NCI-H187 treated with DMSO at 0.1 percent for 48 hours (cell line): Measurements from ENCODE around the gene PPP4C.

Experiments used
- DNase-seq: peaks from one replicate; lab custom pipeline; 2025; lab: John Stamatoyannopoulos, UW

PPP4C gene

GRCh38 chr16:30082545-30083090 is 6.8 kb downstream of the PPP4C start:
- DNase-seq, result no peak

- DNase-seq, result no peak
Measured at GRCh38 chr16:30083216-30084055, 7.6 kb downstream of the PPP4C start.

DNA sequence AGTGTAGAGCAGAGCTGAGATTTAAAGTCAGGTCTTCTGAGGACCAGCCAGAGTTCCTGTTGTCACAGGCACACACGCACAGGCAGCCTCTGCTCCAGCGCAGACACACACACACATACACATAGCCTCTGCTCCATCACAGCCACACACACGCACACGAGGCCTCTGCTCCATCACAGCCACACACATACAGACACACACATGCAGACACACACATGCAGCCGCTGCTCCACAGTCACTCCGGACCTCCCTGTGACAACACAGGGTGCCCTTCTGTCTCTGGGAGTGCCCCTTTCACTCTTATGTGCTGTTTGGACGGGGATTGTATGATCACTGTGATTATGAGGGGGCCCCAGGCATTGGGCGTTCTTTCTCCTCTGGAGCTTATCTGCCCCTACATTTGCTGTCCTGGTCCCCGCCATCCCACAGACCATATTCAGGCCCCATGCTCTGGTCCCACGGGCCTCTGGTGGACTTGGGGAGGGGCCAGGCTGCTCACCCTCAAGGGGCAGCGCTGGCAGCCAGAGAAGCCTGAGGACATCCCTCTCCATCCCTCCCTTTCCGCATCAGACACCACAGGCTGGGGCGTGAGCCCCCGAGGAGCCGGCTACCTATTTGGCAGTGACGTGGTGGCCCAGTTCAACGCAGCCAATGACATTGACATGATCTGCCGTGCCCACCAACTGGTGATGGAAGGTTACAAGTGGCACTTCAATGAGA is 8.5 kb downstream of the PPP4C start:
- DNase-seq, result no peak

- DNase-seq, result no peak
Measured at GRCh38 chr16:30084816-30085159, 9.0 kb downstream of the PPP4C start.

GRCh38 chr16:30085247-30085646 is 9.5 kb downstream of the PPP4C start:
- DNase-seq, result no peak

DNA sequence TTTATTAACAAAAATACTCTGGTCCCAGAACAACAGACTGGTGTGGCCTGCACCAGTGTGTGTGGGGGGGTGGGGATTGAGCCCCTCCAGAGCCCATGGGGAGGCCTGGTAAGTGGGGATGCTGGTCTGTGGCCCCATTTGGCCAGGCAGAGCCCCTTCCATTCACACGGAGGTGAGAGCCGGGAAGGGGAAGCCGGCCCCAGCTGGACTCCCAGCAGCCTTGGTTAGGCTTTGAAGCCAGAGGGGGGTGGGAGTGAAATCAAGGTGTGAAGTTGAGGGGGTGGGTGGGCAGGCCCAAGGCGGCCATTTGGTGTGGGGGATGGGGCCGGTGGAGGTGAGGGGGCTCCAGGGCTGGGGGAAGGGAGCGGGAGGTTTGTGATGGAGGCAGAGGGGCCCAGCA is 10.0 kb downstream of the PPP4C start:
- no peak for DNase-seq

GRCh38 chr16:30086291-30087140 is 10.7 kb downstream of the PPP4C start:
- no peak for DNase-seq

DNA sequence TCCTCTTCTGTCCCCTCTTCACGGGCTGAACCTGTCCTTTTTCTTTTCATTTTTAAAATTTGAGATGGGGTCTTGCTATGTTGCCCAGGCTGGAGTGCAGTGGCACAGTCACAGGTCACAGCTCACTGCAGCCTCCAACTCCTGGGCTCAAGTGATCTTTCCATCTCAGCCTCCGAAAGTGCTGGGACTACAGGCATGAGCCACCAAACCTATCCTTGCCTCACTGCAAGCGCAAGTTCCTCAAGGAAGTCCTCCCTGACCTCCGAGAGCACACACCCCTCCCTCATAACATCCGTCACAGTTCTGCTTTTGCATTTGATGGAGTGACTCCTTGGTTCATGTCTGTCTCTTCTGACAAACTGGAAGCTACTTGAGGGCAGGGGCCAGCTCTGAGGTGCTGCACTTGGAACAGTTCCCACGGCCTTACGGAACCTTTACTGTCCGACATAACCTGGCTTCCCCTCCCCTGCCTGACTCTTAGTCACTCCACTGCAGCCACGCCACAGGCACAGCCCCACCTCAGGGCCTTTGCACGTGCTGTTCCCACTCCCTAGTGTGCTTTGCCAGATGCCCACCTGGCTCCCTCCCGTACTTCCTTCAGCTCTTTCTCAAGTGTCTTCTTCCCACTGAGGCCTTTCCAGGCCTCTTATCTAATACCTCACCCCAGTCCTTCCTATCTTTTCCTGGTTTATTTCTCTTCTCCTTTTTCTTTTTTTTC is 11.5 kb downstream of the PPP4C start:
- no peak for DNase-seq

DNA sequence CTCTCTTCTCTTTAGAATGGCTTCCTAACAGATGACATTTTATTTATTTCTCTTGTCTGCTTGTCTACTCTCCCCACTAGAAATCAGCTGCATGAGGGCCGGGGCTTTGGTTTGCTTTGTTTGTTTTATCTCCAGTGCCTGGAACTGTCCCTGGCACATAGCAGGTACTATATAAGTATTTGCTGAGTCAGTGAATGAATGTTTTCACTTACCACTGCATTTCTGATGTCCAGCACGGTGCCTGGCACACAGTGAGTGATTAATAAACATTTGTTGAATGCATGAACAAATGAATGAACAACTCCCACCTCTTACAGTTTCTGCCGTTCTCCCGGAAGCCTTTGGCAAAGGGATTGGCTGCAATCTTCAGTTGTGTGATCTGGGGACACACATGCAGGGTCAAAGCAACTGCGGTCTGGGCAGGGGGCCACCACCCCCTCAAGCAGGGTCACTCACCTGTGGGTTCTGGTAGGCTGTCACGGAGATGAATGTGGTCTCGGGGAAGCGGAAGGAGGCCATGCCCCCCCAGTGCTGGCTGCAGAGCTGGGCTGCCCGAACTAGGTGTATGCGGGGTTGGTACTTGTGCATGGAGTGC is 12.5 kb downstream of the PPP4C start:
- no peak for DNase-seq

- DNase-seq, result no peak
Measured at GRCh38 chr16:30088832-30089624, 13.2 kb downstream of the PPP4C start.

GRCh38 chr16:30090610-30091331 is 15.0 kb downstream of the PPP4C start:
- DNase-seq, result no peak

- DNase-seq, result peak; percentile 21
Measured at GRCh38 chr16:30091474-30092372, 15.9 kb downstream of the PPP4C start, which contains the start of gene TBX6. TSS of gene TBX6 (minus strand) at chr16:30091924. CDS start at chr16:30091193, 731 bp downstream.

GRCh38 chr16:30092373-30093010 is 16.7 kb downstream of the PPP4C start:
- peak; percentile 2 for DNase-seq

DNA sequence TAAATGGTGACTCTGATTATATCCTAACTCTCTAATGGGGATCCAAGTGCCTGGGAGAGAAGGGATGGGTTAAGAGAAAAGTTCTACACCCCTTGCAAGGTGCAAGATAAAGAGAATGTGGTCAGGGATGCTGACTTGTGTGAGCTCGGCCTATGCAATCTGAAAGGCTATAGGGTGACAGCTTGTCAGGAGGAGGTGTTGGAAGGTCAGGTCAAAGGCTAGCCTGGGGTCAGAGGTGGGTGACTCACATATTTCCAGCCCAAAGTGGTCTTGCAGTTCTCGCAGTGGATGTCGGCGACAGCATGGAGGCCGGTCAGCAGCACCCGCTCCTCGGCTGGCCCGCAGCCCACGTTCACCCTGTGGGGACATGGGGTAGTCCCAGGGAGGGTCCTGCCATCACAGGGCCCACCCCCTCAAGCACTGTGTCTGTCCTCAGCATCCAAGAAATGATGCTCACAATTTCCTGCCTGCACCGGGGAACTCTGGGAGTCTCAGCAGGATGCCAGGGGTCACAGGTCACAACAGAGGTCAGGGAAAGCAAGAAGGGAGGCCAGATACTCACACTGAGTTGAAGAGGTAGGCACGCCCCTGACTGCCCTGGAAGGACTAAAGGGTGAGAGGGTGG is 18.9 kb downstream of the PPP4C start:
- no peak for DNase-seq

DNA sequence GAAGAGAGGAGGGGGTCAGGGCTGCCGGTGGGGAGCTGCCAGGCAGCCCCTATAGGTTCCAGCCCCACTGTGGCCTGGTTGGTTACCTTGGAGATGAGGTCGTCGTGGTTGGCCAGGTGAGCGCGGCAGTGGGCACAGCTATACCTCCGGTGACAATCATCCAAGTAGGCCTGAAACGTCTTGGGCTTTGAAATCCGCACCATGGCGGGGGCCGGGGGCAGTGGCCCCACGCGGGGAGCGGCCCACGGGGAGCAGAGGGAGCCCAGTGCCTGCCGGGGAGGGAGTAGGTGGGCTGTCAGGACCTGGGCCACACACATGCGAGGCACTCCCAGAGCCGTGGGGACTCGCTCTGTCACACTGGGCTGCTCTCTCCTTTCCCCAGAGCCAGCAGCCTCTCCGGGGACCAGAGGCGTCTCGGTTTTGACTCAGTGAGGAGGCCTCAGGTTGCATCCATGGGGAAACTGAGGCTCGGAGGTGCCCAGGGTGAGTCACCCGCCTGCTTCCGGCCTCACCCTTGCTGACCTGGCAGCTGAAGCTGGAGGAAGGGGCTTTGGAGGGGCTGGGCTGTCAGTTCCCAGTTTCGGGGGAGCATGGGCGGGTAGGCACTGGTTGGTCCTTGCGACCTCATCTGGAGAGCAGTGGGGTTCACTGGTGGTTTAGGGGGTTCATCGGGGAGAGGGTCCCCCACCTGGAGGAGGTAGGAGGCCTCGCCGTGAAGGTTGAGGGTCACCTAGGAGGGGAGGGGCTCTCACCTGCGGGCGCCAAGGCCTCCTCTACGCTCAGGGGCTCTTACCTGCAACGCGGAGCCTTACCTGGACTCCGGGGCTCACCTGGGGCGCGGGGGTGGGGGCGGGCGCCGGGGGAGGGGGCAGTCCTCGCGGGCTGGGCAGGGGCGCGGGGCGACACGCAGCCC is 19.6 kb downstream of the PPP4C start:
- no peak for DNase-seq

- DNase-seq, result no peak
Measured at GRCh38 chr16:30096105-30096861, 20.5 kb downstream of the PPP4C start, which contains the start of gene YPEL3. TSS of gene YPEL3 (minus strand) at chr16:30096213. CDS start at chr16:30095482, 731 bp downstream.
